Measurements from ENCODE around the gene RPL26.
"Not testable (repeated sequence)": the region's sequence is repeated elsewhere in the genome, so short reads cannot be mapped to it uniquely, and the experiment has no call there.

Gene RPL26

GRCh38 chr17:8362651-8363332, 20.2 kb downstream of the RPL26 start:
- no peak for DNase-seq

GRCh38 chr17:8360751-8361150, 22.2 kb downstream of the RPL26 start:
- no peak for DNase-seq

GRCh38 chr17:8360260-8360659, 22.7 kb downstream of the RPL26 start:
- DNase-seq = no peak

GRCh38 chr17:8359769-8360168, 23.2 kb downstream of the RPL26 start:
- DNase-seq = no peak

DNA sequence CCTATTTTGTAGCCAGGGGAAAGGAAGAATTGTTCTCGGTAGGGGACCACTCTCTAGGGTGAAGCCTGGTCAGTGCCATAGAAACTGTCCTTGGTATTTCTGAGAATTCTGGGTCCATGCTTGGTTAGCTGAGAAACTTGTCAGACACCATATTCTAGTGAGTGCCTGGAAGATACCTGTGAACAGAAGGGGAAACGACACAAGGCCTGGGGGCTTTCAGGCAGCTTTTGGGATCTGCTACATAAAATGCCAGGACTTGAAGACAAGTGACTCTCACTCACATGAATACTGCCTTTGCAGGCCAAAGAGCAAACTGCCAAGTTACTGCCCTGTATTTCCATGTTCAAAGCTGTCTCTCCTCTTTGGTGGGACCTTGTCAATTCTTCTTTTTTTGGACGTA, 25.1 kb downstream of the RPL26 start:
- no peak for DNase-seq

DNA sequence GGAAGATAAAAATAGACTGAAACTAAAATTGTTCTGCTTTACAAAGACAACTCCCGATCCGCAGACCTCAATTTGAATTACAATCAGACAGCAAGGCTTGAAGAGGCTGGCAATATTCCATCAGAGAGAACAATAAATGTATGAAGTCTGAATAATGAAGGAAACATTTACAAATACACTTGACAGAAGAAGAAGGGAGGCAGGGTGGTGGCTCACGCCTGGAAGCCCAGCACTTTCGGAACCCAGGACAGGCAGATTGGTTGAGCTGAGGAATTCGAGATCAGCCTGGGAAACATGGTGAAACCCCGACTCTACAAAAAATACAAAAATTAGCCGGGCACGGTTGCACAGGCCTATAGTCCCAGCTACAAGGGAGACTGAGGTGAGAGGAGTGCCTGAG, 28.8 kb downstream of the RPL26 start:
- no peak for DNase-seq

DNA sequence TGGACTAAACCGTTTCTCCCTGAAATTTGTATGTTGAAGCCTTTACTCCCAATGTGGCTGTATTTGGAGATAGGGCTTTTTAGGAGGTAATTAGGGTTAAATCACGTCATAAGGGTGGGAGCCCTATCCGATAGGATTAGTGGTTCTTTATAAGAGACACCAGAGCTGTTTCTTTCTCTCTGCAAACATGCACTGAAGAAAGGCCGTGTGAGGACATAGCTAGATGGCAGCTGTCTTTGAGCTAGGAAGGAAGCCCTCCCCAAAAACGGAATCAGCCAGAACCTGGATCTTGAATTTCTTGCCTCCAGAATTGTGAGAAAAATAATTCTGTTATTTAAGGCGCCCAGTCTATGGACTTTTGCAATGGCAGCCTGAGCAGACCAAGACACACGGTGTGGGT, 29.3 kb downstream of the RPL26 start:
- DNase-seq = no peak

DNA sequence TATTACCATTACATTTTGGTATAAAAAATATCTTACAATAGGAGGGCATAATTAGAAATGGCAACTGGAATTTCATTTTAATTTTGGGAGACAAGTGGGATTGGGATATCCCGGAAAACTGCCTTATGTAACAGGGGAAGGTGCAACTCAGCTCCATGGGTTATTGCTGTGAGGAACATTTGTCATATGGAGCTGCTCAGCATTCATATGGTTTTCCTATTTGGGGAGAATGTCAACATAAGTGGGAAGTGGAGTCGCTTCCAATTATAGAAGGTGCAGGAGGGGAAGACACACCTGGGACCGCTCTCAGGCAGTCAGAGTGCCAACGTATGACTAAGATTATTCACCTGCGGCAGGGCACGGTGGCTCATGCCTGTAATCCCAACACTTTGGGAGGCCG, 32.7 kb downstream of the RPL26 start:
- DNase-seq = no peak

GRCh38 chr17:8347001-8347400, 36.0 kb downstream of the RPL26 start:
- not testable (repeated sequence) for DNase-seq

DNA sequence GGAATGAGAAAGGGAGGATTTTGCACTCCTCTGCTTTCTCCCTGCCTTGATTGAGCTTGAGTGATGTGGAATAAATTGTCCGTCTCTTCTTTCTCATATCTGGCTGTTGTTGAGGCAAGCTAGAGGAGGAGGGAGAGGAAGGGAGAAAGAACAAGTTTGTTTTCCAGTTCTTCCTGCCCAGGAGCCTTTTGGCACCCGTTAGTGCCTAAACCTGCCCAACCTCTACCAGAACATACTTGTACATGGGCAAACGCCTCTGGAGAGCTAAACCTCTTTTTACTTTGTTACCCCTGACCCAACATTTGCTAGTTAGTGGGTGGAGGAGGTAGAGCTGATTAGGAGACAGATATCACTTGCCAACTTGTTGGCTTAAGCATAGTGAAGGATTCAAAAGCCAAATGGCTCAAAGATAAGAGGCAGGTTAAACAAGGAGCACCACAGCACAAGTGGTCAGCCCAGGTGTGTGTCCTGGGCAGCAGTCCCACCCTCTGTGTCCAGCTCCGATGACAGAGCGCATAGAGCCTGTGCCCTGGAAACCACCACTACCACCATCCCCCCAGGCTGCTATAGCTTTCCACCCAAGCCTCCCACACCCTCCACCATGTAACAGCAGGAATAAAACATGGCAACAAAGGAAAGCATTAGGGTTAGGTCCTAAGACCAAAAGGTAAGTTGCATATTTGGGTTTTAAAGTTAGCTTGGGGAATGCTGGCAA, 36.9 kb downstream of the RPL26 start:
- DNase-seq = no peak

GRCh38 chr17:8345052-8345690, 37.8 kb downstream of the RPL26 start:
- no peak for DNase-seq

- no peak for DNase-seq
Measured at GRCh38 chr17:8341456-8341855, 41.5 kb downstream of the RPL26 start.

DNA sequence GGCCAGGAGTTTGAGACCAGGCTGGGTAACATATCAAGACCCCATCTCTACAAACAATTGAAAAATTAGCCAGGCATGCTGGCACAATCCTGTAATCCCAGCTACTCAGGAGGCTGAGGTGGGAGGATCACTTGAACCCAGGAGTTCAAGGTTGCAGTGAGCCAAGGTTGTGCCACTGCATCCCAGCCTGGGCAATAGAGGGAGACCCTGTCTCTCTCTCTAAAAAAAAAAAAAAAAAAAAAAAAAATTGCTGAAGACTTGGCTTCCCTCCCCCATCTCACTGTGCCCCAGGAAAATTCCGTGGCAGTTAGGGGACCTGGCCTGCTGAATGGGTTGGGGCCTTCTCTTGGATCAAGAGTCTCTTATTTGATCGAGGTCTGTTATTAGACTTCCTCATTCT, 43.5 kb downstream of the RPL26 start, which contains the start of gene ODF4:
ODF4 (plus strand) TSS at position 301 of the 400 bp plus-strand sequence. CDS start 212 bp downstream, outside the sequence.
- no peak for DNase-seq

- no peak for DNase-seq
Measured at GRCh38 chr17:8338753-8339140, 44.2 kb downstream of the RPL26 start.

- DNase-seq = no peak
Measured at GRCh38 chr17:8337802-8338752, 44.9 kb downstream of the RPL26 start.

- no peak for DNase-seq
Measured at GRCh38 chr17:8333281-8333680, 49.7 kb downstream of the RPL26 start.

DNA sequence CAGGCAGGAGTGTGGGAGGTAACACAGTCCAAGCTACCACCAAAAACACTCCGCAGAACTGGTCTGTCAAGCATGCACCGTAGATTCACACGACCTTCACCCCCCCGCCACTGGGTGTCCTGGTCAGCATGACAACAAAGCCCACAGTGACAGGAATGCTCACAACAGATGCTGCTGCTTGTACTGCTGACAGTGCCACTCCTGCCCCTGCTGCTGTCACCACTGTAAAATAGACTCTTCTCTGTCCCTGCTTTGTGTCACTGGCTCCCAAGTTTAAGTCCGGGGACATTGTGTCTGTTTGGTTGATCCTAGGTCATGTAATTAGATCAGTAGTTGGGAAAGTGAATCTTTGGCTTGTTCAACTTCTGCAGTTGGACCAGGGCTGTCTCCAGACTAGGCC, 50.3 kb downstream of the RPL26 start:
- DNase-seq = no peak

DNA sequence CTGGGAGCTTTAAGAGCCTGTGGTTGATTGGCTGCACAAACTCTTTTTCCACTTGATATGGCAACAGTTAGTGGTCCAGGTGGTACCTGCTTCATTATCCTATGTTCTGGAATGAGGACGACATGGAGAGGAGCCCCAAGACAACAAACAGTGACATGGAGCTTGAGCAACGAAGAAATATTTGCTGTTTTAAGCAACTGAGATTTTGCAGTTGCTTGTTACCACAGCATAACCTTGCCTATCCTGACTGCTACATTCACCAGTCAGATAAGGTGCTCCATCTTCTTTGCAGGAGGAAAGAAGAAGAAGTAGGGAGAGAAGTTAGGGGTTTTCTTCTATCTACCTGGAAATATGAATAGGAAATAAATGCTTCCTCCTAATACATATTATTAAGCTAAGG, 50.9 kb downstream of the RPL26 start:
- no peak for DNase-seq
